ENCODE data around the gene CPNE8. TPM values are rescaled to one million over a fixed set of nuclear protein-coding genes. Genes with fewer than 3 reads are reported as not detected.

Gene CPNE8
- total and polyA plus RNA-seq, 2 experiments from 2014 or later: 3.5 to 4.1 TPM

DNA sequence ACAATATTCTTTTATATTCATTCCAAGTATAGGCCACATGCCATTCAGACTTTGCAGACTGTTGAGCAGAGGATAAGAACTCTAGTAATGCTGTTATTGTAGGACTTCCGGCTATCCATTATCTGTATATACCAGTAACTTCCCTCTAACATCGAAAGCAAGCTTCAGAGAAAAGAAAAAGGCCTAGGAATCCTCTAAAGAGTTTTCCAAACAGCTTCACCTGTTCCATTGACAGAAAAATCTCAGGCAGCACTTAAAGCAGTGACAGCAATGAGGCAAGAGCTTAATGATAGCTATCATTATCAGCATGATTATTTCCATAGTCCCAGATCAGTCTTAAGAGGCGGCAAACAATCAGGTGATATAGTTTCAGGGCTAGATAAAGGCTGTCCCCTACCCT, 1.8 kb downstream of the CPNE8 start:
- Histone ChIP-seq H3K9me3 (ENCODE audit: low read depth) (no peaks in the 10 kb centered on the region), H4K20me1 (ENCODE audit: insufficient read depth) (no peaks in the 10 kb centered on the region), H3K36me3 (ENCODE audit: low read depth) (no peaks in the 10 kb centered on the region), H3K4me1 (ENCODE audit: insufficient read depth) (no peaks in the 10 kb centered on the region), H3K79me2 (ENCODE audit: insufficient read depth) (no peaks in the 10 kb centered on the region), H3K27ac (no peak overlapping the region), H2AFZ (no peak overlapping the region), H3K4me3 (no peak overlapping the region), H3K9me2 (ENCODE audit: insufficient read depth) (no peaks in the 10 kb centered on the region), H3F3A (ENCODE audit: insufficient read depth) (peaks cover 3% of the 10 kb centered on the region), H3K9ac (no peak overlapping the region), H3K27me3 (replicated peaks; ENCODE audit: insufficient read depth) (no peaks in the 10 kb centered on the region), H3K4me2 (ENCODE audit: unreplicated experiment) (no peak overlapping the region)
- in situ Hi-C loops (cut with MboI): no loop called here
- WGBS, 2 experiments (ENCODE audit: low coverage in 1 of 2, low lambda C conversion rate in 2 of 2, missing lambda C conversion rate in 2 of 2): 73 to 77% methylated on average over 3 of the region's 3 CpGs
- DNase-seq: no peak
- TF ChIP-seq EZH2phosphoT487 (IDR thresholded peaks at IDR 0.05; ENCODE audit: insufficient read depth, low read depth) (no peak), EZH2 (IDR thresholded peaks at IDR 0.05; ENCODE audit: insufficient read depth, poor library complexity, severe bottlenecking) (no peak)

DNA sequence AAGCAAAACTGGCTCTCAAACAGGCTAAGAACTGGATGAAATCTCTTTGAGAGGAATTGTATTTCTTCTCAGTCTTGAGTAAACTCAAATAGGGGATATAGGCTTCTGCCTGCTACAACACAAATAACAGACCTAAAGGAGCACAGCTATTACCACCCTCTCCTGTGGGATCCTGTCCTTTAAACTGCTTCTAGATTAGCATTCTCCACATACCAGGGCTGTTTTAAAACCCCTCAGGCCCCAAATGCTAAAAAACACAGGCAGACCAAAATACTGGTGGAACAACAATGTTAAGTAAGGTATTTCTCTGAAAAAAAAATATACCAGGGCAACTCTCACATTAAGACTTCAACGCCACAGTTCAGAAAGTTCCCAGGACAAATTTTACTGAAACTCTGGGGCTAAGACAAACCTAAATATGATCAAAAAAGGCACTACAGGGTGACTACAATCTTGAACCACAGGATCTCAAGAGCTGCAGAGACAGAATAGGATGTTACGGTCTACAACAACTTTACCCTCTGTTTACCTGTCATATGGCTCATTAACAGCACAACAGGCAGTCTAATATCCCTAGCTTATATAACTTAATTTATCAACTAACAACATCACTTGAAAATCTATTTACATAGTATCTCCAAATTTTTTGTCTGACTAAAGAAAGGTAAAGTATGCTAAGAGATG, 7.2 kb downstream of the CPNE8 start:
- H3K27ac ChIP-seq: no peak overlapping the region
- H4K20me1 ChIP-seq (ENCODE audit: insufficient read depth): no peaks in the 10 kb centered on the region
- H3K9me3 ChIP-seq (ENCODE audit: low read depth): no peaks in the 10 kb centered on the region
- H3K27me3 ChIP-seq (replicated peaks; ENCODE audit: insufficient read depth): no peaks in the 10 kb centered on the region
- no peak overlapping the region for H3K4me2 ChIP-seq (ENCODE audit: unreplicated experiment)
- 77 to 85% methylated on average over 2 of the region's 2 CpGs for WGBS, 2 experiments (ENCODE audit: low coverage in 1 of 2, low lambda C conversion rate in 2 of 2, missing lambda C conversion rate in 2 of 2)
- H3K4me3 ChIP-seq: no peak overlapping the region
- H3F3A ChIP-seq (ENCODE audit: insufficient read depth): no peaks in the 10 kb centered on the region
- H3K9me2 ChIP-seq (ENCODE audit: insufficient read depth): no peaks in the 10 kb centered on the region
- no peaks in the 10 kb centered on the region for H3K79me2 ChIP-seq (ENCODE audit: insufficient read depth)
- in situ Hi-C loops (cut with MboI): no loop called here
- H3K4me1 ChIP-seq (ENCODE audit: insufficient read depth): no peaks in the 10 kb centered on the region
- H3K9ac ChIP-seq: no peak overlapping the region
- no peak for DNase-seq
- H3K36me3 ChIP-seq (ENCODE audit: low read depth): no peaks in the 10 kb centered on the region
- TF ChIP-seq EZH2 (IDR thresholded peaks at IDR 0.05; ENCODE audit: insufficient read depth, poor library complexity, severe bottlenecking) (no peak), EZH2phosphoT487 (IDR thresholded peaks at IDR 0.05; ENCODE audit: insufficient read depth, low read depth) (no peak)
- no peak overlapping the region for H2AFZ ChIP-seq

DNA sequence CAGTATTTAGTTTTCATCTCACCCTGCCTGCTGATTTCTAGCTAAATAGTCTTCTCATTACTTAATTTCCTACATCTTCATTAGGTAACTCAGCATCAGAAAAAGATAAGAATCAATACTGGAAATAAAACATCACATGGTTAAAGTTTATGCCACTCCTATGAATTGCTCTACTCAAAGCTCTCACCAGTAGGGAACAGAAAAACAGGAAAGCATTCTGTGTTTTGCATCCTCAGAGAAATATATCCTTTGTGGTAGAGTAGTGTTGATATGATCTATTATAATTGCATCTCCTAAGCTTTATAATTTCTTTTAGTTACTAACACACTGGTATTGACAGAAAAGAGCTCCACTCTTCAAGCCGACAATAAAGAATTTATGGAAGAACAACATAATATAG, 9.9 kb downstream of the CPNE8 start:
- Histone ChIP-seq H3K4me2 (ENCODE audit: unreplicated experiment) (no peak overlapping the region), H3K27ac (no peak overlapping the region), H3K36me3 (ENCODE audit: low read depth) (no peaks in the 10 kb centered on the region), H4K20me1 (ENCODE audit: insufficient read depth) (no peaks in the 10 kb centered on the region), H3K9me3 (ENCODE audit: low read depth) (no peaks in the 10 kb centered on the region), H3K4me1 (ENCODE audit: insufficient read depth) (no peaks in the 10 kb centered on the region), H3K4me3 (no peak overlapping the region), H3K79me2 (ENCODE audit: insufficient read depth) (no peaks in the 10 kb centered on the region), H3F3A (ENCODE audit: insufficient read depth) (no peaks in the 10 kb centered on the region), H2AFZ (no peak overlapping the region), H3K9ac (no peak overlapping the region), H3K27me3 (replicated peaks; ENCODE audit: insufficient read depth) (no peaks in the 10 kb centered on the region), H3K9me2 (ENCODE audit: insufficient read depth) (no peaks in the 10 kb centered on the region)
- 93 to 97% methylated on average over 1 of the region's 1 CpG for WGBS, 2 experiments (ENCODE audit: low coverage in 1 of 2, low lambda C conversion rate in 2 of 2, missing lambda C conversion rate in 2 of 2)
- DNase-seq: no peak
- TF ChIP-seq EZH2phosphoT487 (IDR thresholded peaks at IDR 0.05; ENCODE audit: insufficient read depth, low read depth) (no peak), EZH2 (IDR thresholded peaks at IDR 0.05; ENCODE audit: insufficient read depth, poor library complexity, severe bottlenecking) (no peak)
- in situ Hi-C loops (cut with MboI): no loop called here

DNA sequence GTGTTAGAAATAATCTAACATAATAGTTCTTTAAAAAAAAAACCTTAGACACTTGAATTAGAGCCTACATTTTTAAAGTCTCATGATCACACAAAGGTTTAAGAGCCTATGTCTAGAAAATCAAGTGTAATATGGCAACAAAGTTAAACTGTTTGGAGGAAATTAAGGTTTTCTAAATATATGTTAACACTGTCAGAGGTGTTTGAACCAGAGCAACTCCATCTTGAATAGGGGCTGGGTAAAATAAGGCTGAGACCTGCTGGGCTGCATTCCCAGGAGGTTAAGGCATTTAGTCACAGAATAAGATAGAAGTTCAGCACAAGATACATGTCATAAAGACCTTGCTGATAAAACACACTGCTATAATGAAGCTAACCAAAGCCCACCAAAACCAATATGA, 12.4 kb downstream of the CPNE8 start:
- H4K20me1 ChIP-seq (ENCODE audit: insufficient read depth): no peaks in the 10 kb centered on the region
- no peak overlapping the region for H3K4me2 ChIP-seq (ENCODE audit: unreplicated experiment)
- no peak for DNase-seq
- H3K27ac ChIP-seq: no peak overlapping the region
- no peaks in the 10 kb centered on the region for H3F3A ChIP-seq (ENCODE audit: insufficient read depth)
- no peak overlapping the region for H3K9ac ChIP-seq
- H3K9me2 ChIP-seq (ENCODE audit: insufficient read depth): no peaks in the 10 kb centered on the region
- no peak overlapping the region for H3K4me3 ChIP-seq
- no peak overlapping the region for H2AFZ ChIP-seq
- H3K9me3 ChIP-seq (ENCODE audit: low read depth): no peaks in the 10 kb centered on the region
- H3K4me1 ChIP-seq (ENCODE audit: insufficient read depth): no peaks in the 10 kb centered on the region
- H3K36me3 ChIP-seq (ENCODE audit: low read depth): no peaks in the 10 kb centered on the region
- H3K27me3 ChIP-seq (replicated peaks; ENCODE audit: insufficient read depth): no peaks in the 10 kb centered on the region
- in situ Hi-C loops (cut with MboI): no loop called here
- no peak for TF ChIP-seq EZH2phosphoT487 (IDR thresholded peaks at IDR 0.05; ENCODE audit: insufficient read depth, low read depth)
- TF ChIP-seq EZH2 (IDR thresholded peaks at IDR 0.05; ENCODE audit: insufficient read depth, poor library complexity, severe bottlenecking): no peak
- no peaks in the 10 kb centered on the region for H3K79me2 ChIP-seq (ENCODE audit: insufficient read depth)

All from GM23248 (cell line).